Measurements from ENCODE around the gene ISG20.

ISG20 gene

GRCh38 chr15:88652456-88653199, 13.8 kb downstream of the ISG20 start:
- FAIRE-seq = no peak
- DNase-seq (ENCODE audit: insufficient read length, low spot score) = no peak

- FAIRE-seq = no peak
- no peak for DNase-seq (ENCODE audit: insufficient read length, low spot score)
Measured at GRCh38 chr15:88653200-88654064, 14.6 kb downstream of the ISG20 start.

GRCh38 chr15:88654430-88655102, 15.8 kb downstream of the ISG20 start:
- DNase-seq (ENCODE audit: insufficient read length, low spot score) (no peak), FAIRE-seq (no peak)

DNA sequence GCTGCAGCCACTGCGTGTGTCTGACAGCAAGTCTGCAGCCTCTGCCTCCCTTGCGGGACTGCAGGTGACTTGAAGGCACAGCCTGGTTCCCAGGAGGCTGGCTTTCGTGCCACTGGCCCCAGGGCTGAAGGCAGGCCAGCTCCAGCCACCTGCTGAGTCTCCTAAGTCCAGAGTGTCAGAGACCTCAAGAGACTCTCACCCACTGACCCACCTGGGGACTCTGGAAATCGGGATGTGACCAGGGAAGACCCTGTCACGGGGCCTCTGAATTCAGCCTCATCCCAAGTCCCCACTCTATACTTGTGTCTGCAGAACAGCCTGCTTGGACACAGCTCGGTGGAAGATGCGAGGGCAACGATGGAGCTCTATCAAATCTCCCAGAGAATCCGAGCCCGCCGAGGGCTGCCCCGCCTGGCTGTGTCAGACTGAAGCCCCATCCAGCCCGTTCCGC, 16.3 kb downstream of the ISG20 start:
- DNase-seq (ENCODE audit: insufficient read length, low spot score) (no peak), FAIRE-seq (no peak)

- peak; percentile 8 for FAIRE-seq
- DNase-seq (ENCODE audit: insufficient read length, low spot score) = no peak
Measured at GRCh38 chr15:88655800-88656488, 17.1 kb downstream of the ISG20 start.

- FAIRE-seq (peak; percentile 83), DNase-seq (ENCODE audit: insufficient read length, low spot score) (peak; percentile 69)
Measured at GRCh38 chr15:88656760-88657221, 18.0 kb downstream of the ISG20 start.

DNA sequence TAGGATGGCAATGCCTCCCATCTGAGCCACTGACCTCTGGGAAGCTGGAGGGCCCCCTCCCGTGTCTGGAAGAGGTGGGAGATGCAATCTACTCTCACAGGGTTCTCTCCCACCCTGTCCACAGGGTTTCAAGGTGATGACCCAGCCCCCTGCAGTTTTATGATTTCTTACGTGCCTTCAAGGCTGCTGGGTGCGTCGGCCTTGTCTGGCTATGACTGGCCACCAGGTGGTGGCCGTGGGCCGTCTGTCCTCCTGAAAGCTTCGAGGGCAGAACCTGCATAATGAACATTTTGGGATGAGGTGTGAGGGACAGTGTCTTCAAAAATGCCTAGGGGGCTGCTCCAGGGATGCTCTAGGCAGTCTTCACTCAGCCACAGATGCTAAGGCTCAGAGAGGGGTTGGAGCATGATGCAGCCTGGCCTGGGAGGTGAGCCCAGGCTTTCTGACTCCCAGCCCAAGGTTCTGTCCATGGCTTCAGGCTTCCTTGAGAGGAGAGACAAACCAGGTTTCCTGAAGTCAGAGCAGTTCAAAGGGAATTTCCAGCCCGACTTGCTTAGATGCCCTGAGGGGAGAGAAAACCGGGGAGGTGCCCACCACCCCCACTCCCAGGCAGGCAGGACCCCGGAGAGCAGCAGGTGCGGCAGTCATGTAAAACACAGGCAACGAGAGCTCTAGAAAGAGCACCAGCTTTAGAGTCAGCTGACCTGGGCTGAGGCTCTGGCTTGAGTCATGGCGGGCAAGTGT, 18.7 kb downstream of the ISG20 start:
- DNase-seq (ENCODE audit: insufficient read length, low spot score) (no peak), FAIRE-seq (peak; percentile 82)

GRCh38 chr15:88658070-88658965, 19.5 kb downstream of the ISG20 start:
- no peak for DNase-seq (ENCODE audit: insufficient read length, low spot score)
- no peak for FAIRE-seq

- DNase-seq (ENCODE audit: insufficient read length, low spot score) (no peak), FAIRE-seq (no peak)
Measured at GRCh38 chr15:88658972-88659931, 20.4 kb downstream of the ISG20 start.

GRCh38 chr15:88661041-88661700, 22.4 kb downstream of the ISG20 start:
- no peak for DNase-seq (ENCODE audit: insufficient read length, low spot score)
- no peak for FAIRE-seq

GRCh38 chr15:88661761-88662556, 23.1 kb downstream of the ISG20 start:
- DNase-seq (ENCODE audit: insufficient read length, low spot score) (no peak), FAIRE-seq (no peak)

DNA sequence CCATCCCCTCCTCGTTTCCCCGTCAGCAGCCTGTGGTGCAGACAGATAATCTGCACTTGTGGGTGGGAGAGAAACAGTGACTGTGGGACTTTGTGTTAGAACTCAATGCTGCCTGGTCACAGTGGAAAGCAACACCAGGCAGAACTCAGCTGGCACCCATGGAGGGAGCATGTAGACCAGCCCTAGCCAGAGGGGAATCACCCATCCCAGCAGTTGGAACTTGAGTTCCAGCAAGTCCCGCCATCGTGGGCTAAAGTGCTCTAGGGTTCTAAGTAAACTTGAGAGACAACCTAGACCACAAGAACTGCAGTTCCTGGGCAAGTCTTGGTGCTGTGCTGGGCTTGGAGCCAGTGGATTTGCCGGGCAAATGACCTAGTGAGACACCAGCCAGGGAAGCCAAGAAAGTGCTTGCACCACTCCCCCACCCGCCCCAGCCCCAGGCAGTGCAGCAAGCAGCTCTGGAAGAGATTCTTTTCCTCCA, 24.4 kb downstream of the ISG20 start:
- no peak for FAIRE-seq
- DNase-seq (ENCODE audit: insufficient read length, low spot score) = no peak

DNA sequence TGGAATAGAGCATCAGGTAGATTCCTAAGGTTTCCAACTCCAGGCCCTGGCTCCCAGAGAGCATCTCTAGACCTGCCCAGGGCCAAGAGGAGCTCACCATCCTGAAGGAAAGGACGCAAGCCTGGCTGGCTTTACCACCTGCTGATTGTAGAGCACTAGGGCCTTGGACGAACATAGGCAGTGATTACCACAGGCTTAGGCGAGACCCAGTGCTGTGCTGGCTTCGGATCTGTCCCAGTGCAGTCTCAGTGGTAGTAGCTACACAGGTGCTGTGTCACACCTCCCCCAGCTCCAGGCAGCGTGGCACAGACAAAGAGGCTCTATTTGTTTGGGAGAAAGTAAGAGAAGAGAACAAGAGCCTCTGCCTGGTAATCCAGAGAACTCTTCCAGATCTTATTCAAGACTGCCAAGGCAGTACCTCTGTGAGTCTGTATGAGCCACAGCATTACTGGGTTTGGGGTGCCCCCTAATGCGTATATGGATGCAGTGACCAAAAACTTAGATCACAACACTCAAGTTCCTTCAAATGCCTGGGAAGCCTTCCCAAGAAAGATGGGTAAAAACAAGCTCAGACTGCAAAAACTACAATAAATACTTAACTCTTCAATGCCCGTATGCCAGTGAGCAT, 25.4 kb downstream of the ISG20 start:
- DNase-seq (ENCODE audit: insufficient read length, low spot score) (no peak), FAIRE-seq (peak; percentile 57)

GRCh38 chr15:88674661-88675060, 35.8 kb downstream of the ISG20 start:
- FAIRE-seq (no peak), DNase-seq (ENCODE audit: insufficient read length, low spot score) (no peak)

DNA sequence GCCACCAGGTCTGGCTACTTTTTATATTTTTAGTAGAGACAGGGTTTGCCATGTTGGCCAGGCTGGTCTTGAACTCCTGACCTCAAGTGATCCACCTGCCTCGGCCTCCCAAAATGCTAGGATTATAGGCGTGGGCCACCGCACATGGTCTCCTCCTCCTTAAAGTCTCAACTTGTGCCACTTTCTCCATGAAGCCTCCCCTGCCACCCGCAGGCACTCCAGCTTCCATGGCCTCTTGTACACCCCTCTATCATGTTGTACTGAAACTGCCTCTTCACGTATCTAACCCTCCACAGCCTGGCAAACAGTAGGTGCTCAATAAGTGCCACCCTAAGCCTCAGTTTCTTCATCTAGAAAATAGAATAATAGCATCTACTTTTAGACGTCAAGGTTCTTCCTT, 39.9 kb downstream of the ISG20 start:
- FAIRE-seq = no peak
- no peak for DNase-seq (ENCODE audit: insufficient read length, low spot score)
